PFSK-1 (cell line): Measurements from ENCODE around the gene LTF.

Experiments
- POLR2AphosphoS5 ChIP-seq: IDR thresholded peaks from 2 replicates; pipeline ENCODE4 v1.6.1; 2012; ENCODE audit warnings: low read depth, mild to moderate bottlenecking, control low read depth, low read length, moderate library complexity
- TF ChIP-seq, protein P1 (sequence below), 2 experiments: IDR thresholded peaks; 2 replicates each; pipeline versions ENCODE4 v1.6.1 to v1.8.0; 2011 to 2012; ENCODE audit warnings: low read depth in 2 of 2, low read length in 2 of 2, control low read depth in 1 of 2, inconsistent platforms in 1 of 2, mild to moderate bottlenecking in 1 of 2, moderate library complexity in 1 of 2; ENCODE audit not compliant: insufficient read depth in 1 of 2

DNA sequence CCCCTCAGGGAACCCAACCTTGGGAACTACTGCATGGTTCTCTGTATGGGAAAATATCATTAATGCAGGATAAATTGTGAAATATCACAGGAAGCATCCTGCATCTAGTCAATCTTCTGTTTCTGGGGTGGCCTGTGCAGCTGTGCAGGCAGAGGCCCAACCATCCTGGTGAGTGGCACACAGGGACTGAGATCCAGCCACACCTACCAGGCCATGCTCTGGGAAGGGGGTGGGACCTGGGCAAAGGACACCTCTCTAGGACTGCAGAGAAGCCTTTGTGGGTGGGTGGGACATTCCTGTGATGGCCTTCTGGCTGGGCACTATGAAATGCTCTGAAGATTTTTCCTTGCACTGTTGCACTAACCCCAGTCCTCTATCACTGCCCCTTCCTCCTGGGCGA lies 30.9 kb downstream of the LTF start:
- TF ChIP-seq, protein P1, sequence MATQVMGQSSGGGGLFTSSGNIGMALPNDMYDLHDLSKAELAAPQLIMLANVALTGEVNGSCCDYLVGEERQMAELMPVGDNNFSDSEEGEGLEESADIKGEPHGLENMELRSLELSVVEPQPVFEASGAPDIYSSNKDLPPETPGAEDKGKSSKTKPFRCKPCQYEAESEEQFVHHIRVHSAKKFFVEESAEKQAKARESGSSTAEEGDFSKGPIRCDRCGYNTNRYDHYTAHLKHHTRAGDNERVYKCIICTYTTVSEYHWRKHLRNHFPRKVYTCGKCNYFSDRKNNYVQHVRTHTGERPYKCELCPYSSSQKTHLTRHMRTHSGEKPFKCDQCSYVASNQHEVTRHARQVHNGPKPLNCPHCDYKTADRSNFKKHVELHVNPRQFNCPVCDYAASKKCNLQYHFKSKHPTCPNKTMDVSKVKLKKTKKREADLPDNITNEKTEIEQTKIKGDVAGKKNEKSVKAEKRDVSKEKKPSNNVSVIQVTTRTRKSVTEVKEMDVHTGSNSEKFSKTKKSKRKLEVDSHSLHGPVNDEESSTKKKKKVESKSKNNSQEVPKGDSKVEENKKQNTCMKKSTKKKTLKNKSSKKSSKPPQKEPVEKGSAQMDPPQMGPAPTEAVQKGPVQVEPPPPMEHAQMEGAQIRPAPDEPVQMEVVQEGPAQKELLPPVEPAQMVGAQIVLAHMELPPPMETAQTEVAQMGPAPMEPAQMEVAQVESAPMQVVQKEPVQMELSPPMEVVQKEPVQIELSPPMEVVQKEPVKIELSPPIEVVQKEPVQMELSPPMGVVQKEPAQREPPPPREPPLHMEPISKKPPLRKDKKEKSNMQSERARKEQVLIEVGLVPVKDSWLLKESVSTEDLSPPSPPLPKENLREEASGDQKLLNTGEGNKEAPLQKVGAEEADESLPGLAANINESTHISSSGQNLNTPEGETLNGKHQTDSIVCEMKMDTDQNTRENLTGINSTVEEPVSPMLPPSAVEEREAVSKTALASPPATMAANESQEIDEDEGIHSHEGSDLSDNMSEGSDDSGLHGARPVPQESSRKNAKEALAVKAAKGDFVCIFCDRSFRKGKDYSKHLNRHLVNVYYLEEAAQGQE (IDR thresholded peaks at IDR 0.05; ENCODE audit: insufficient read depth in 1 of 2, low read depth in 2 of 2, low read length in 2 of 2), result no peak
- TF ChIP-seq POLR2AphosphoS5, result no peak
